Measurements from ENCODE around the gene CCDC117.

Gene CCDC117

GRCh38 chr22:28808716-28809355, 36.3 kb downstream of the CCDC117 start:
- H3K27me3 Mint-ChIP-seq (ENCODE audit: low read depth), result no peaks in the 10 kb centered on the region
- no peak overlapping the region for H3K27ac Mint-ChIP-seq
- no peak for TF ChIP-seq CTCF (IDR thresholded peaks at IDR 0.05; ENCODE audit: unreplicated experiment in 3 of 3)
- H3K36me3 Mint-ChIP-seq (ENCODE audit: low read depth), result peaks cover 5% of the 10 kb centered on the region
- peaks cover 22% of the 10 kb centered on the region for H3K4me1 Mint-ChIP-seq
- no peak overlapping the region for H3K4me3 Mint-ChIP-seq
- H3K9me3 Mint-ChIP-seq, result no peaks in the 10 kb centered on the region

DNA sequence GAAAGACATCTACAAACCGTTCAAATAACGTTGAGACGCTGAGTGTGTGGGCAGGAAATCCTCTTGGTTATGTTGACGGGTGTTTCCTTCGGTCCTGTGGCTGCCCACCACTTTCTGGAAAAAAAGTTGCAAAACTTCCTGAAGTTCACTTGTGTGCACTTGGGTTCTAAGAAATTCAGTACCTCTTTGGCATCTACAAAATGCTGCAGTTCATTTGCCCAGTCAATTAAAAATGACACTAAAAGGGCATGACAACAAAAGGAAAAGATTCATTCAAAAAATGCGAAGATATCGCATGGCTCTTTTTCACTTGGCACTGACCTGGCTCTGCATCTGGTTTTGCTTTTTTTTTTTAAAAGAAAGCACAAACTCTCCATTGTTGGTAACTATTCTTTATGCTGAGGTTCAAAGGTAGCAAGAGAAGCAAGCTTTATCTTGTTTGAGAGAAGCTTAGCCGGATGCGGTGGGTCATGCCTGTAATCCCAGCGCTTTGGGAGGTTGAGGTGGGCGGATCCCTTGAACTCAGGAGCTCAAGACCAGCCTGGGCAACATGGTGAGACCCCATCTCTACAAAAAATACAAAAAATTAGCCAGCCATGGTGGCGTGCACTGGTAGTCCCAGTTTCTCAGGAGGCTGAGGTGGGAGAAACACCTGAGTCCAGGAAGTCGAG, 38.5 kb downstream of the CCDC117 start:
- no peak for TF ChIP-seq CTCF (IDR thresholded peaks at IDR 0.05; ENCODE audit: unreplicated experiment in 3 of 3)
- H3K9me3 Mint-ChIP-seq, result no peaks in the 10 kb centered on the region

DNA sequence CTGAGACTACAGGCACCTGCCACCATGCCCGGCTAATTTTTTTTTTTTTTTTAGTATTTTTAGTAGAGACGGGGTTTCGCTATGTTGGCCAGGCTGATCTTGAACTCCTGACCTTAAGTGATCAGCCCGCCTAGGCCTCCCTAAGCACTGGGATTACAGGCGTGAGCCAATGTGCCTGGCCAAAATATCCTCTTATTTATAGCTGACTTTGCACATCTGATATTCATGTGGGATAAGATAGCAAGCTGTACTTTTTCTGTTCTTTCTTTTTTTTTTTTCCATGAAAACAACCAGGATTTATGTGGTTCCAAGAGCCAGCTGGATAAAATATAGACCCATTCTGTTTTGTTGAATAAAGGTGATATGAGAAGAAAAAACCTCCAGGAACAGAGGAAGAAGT, 40.0 kb downstream of the CCDC117 start:
- Mint-ChIP-seq H3K9me3 (no peaks in the 10 kb centered on the region), H3K4me3 (peak overlapping the region in 1 of 3 experiments; percentile 12), H3K36me3 (ENCODE audit: low read depth) (peaks cover 5% of the 10 kb centered on the region), H3K27me3 (ENCODE audit: low read depth) (no peaks in the 10 kb centered on the region), H3K27ac (peak overlapping the region; percentile 80 to 95 (median 89)), H3K4me1 (peaks cover 40% of the 10 kb centered on the region)
- TF ChIP-seq CTCF (IDR thresholded peaks at IDR 0.05; ENCODE audit: unreplicated experiment in 3 of 3), result no peak

More for the DNA sequence above, 38.5 kb downstream of the CCDC117 start:
- H3K27ac Mint-ChIP-seq, result no peak overlapping the region
- H3K4me3 Mint-ChIP-seq, result no peak overlapping the region
- H3K36me3 Mint-ChIP-seq (ENCODE audit: low read depth), result peaks cover 5% of the 10 kb centered on the region
- H3K4me1 Mint-ChIP-seq, result peaks cover 40% of the 10 kb centered on the region
- no peaks in the 10 kb centered on the region for H3K27me3 Mint-ChIP-seq (ENCODE audit: low read depth)

DNA sequence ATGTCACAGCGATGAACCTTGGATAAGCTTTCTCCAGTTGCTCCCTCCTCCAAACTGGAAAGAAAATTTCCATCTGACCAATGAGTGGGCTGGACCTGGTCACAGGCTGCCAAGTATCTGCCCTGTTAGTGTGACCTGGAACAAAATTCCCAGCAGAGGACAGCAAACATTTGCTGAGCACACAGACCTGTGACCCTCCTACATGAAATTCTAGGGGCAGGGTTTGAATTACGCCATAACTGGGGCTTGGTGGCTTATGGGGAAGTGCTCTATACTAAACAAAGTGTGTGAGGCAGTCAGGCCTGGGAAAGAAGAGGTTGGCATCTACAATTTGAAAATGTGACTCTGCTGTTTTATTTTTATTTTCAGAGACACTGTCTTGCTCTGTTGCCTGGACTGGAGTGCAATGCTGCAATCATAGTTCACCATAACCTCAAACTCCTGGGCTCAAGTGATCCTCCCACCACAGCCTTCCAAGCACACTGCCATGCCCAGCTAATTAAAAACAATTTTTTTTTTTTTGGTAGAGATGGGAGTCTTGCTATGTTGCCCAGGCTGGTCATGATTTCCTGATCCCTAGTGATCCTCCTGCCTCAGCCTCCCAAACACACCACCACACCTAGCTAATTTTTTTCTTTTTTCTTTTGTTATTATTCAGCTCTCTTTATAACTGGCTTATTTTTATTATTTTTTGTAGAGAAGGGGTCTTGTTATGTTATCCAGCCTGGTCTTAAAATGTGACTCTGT, 41.5 kb downstream of the CCDC117 start:
- H3K9me3 Mint-ChIP-seq, result no peaks in the 10 kb centered on the region
- peak overlapping the region; percentile 80 to 95 (median 85) for H3K27ac Mint-ChIP-seq
- no peaks in the 10 kb centered on the region for H3K27me3 Mint-ChIP-seq (ENCODE audit: low read depth)
- H3K4me3 Mint-ChIP-seq, result no peak overlapping the region
- TF ChIP-seq CTCF (IDR thresholded peaks at IDR 0.05; ENCODE audit: unreplicated experiment in 3 of 3), result no peak
- H3K4me1 Mint-ChIP-seq, result peaks cover 52% of the 10 kb centered on the region
- peaks cover 3% of the 10 kb centered on the region for H3K36me3 Mint-ChIP-seq (ENCODE audit: low read depth)

DNA sequence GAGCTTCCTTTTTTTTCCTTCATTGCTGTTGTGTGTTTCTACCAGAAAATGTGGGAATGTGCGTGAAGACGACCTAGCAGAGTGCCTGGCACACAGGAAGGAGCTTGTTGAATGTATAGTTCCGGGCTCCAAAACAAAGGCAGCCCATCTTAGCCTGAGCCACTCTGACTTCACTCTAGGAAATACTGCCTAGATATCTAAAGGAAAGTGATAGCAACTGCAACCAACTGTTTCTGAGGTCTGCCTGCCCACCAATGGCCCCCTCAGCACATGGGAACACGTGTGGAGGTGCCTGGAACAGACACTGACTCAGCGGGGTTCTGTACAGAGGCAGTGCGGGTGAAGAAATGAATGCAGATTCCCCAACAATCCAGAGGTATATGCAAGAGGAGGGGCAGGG, 42.6 kb downstream of the CCDC117 start:
- no peaks in the 10 kb centered on the region for H3K9me3 Mint-ChIP-seq
- H3K27ac Mint-ChIP-seq, result peak overlapping the region; percentile 68 to 95 (median 80)
- no peak overlapping the region for H3K4me3 Mint-ChIP-seq
- peaks cover 55% of the 10 kb centered on the region for H3K4me1 Mint-ChIP-seq
- H3K27me3 Mint-ChIP-seq (ENCODE audit: low read depth), result no peaks in the 10 kb centered on the region
- no peaks in the 10 kb centered on the region for H3K36me3 Mint-ChIP-seq (ENCODE audit: low read depth)
- no peak for TF ChIP-seq CTCF (IDR thresholded peaks at IDR 0.05; ENCODE audit: unreplicated experiment in 3 of 3)
